HepG2 (cell line): Measurements from ENCODE around the gene SNRPD2. TPM values are rescaled to one million over a fixed set of nuclear protein-coding genes. Genes with fewer than 3 reads are reported as not detected.

Source experiments
- DPF2 ChIP-seq: sonication (generic); formaldehyde crosslinking; IDR thresholded peaks from 2 replicates; pipeline ENCODE4 v1.4.0; 2020; ENCODE audit warnings: mild to moderate bottlenecking, low read depth, missing genetic modification reagents, borderline replicate concordance
- HIVEP1 ChIP-seq: sonication (generic); formaldehyde crosslinking; IDR thresholded peaks from 2 replicates; pipeline ENCODE4 v1.4.0; 2020; ENCODE audit warnings: mild to moderate bottlenecking, missing genetic modification reagents
- HMGA1 ChIP-seq: sonication (generic); formaldehyde crosslinking; conservative IDR thresholded peaks from 2 replicates; pipeline ENCODE4 v1.4.0; 2020; ENCODE audit warnings: missing genetic modification reagents
- KLF15 ChIP-seq: sonication (generic); formaldehyde crosslinking; IDR thresholded peaks from 2 replicates; pipeline ENCODE4 v1.8.1; 2023; ENCODE audit warnings: borderline replicate concordance, mild to moderate bottlenecking, inconsistent platforms, missing genetic modification reagents, mixed read lengths
- LRRFIP1 ChIP-seq: sonication (generic); formaldehyde crosslinking; conservative IDR thresholded peaks from 2 replicates; pipeline ENCODE4 v1.4.0; 2020; ENCODE audit warnings: missing genetic modification reagents
- NFYB ChIP-seq: sonication (generic); formaldehyde crosslinking; IDR thresholded peaks from 2 replicates; pipeline ENCODE4 v1.4.0; 2020; ENCODE audit warnings: missing genetic modification reagents
- POLR2G ChIP-seq: fragments of 200-400 bp; formaldehyde crosslinking; IDR thresholded peaks from 2 replicates; pipeline ENCODE4 v1.6.1; 2018; ENCODE audit warnings: mild to moderate bottlenecking, low read depth, low read length, moderate library complexity
- RFXANK ChIP-seq: IDR thresholded peaks from 2 replicates; pipeline ENCODE4 v1.6.1; 2016
- RXRB ChIP-seq: IDR thresholded peaks from 2 replicates; pipeline ENCODE4 v1.6.1; 2016; ENCODE audit warnings: borderline replicate concordance, missing genetic modification reagents, missing compliant biosample characterization
- TCF7L2 ChIP-seq: IDR thresholded peaks from 2 replicates; pipeline ENCODE4 v1.6.1; 2011; ENCODE audit warnings: mild to moderate bottlenecking, low read depth, low read length, moderate library complexity
- TGIF2 ChIP-seq: IDR thresholded peaks from 2 replicates; pipeline ENCODE4 v1.6.1; 2016; ENCODE audit warnings: control low read depth, missing compliant biosample characterization
- ZBTB1 ChIP-seq: sonication (generic); formaldehyde crosslinking; IDR thresholded peaks from 2 replicates; pipeline ENCODE4 v1.4.0; 2020; ENCODE audit warnings: missing genetic modification reagents, borderline replicate concordance
- ZNF17 ChIP-seq: sonication (generic); formaldehyde crosslinking; IDR thresholded peaks from 2 replicates; pipeline ENCODE4 v1.5.0; 2020; ENCODE audit warnings: mild to moderate bottlenecking, missing genetic modification reagents
- ZNF296 ChIP-seq: sonication (generic); formaldehyde crosslinking; conservative IDR thresholded peaks from 2 replicates; pipeline ENCODE4 v1.5.0; 2020; ENCODE audit warnings: mild to moderate bottlenecking, missing genetic modification reagents
- ZNF335 ChIP-seq: sonication (generic); formaldehyde crosslinking; IDR thresholded peaks from 2 replicates; pipeline ENCODE4 v1.4.0; 2020; ENCODE audit warnings: missing genetic modification reagents
- ZNF530 ChIP-seq: sonication (generic); formaldehyde crosslinking; IDR thresholded peaks from 2 replicates; pipeline ENCODE4 v1.5.0; 2020; ENCODE audit warnings: low read depth, mild to moderate bottlenecking, missing genetic modification reagents
- ZNF570 ChIP-seq: sonication (generic); formaldehyde crosslinking; IDR thresholded peaks from 2 replicates; pipeline ENCODE4 v1.4.0; 2020; ENCODE audit warnings: mild to moderate bottlenecking, missing genetic modification reagents, borderline replicate concordance
- ZNF710 ChIP-seq: sonication (generic); formaldehyde crosslinking; IDR thresholded peaks from 2 replicates; pipeline ENCODE4 v1.5.0; 2020; ENCODE audit warnings: mild to moderate bottlenecking, missing genetic modification reagents, borderline replicate concordance
- ZNF784 ChIP-seq: sonication (generic); formaldehyde crosslinking; IDR thresholded peaks from 2 replicates; pipeline ENCODE4 v1.5.1; 2020; ENCODE audit warnings: missing genetic modification reagents, mild to moderate bottlenecking, borderline replicate concordance
- ZNF839 ChIP-seq: sonication (generic); formaldehyde crosslinking; IDR thresholded peaks from 2 replicates; pipeline ENCODE4 v1.4.0; 2020; ENCODE audit warnings: missing genetic modification reagents, mild to moderate bottlenecking, borderline replicate concordance
- ZSCAN25 ChIP-seq: sonication (generic); formaldehyde crosslinking; IDR thresholded peaks from 2 replicates; pipeline ENCODE4 v1.8.0; 2022; ENCODE audit warnings: mild to moderate bottlenecking, missing genetic modification reagents
- polyA plus RNA-seq, 8 experiments: library from polyadenylated mRNA; depleted of rRNA in 3 of 8; stranded (reverse) in 7 of 8; unstranded in 1 of 8; fragments of >200 nt; fragmentation: Illumina TruSeq in 4 of 8; extraction: Trizol in 4 of 8; gene quantifications; 2 replicates each; pipeline versions ENCODE4 v1.2.1 to v1.2.3, GENCODE V29; 2011 to 2016; ENCODE audit warnings: low read depth in 4 of 8, missing spikeins in 1 of 8, mixed read lengths in 1 of 8; ENCODE audit not compliant: insufficient read depth in 1 of 8
- total RNA-seq, 5 experiments: library from RNA; depleted of rRNA; stranded (reverse); fragments of >200 nt; fragmentation: Illumina TruSeq; extraction: Trizol; gene quantifications; 2 replicates each; pipeline ENCODE4 v1.2.3, GENCODE V29; 2016; ENCODE audit warnings: low read depth in 1 of 5
- TF ChIP-seq, protein P1 (sequence below): sonication (generic); formaldehyde crosslinking; IDR thresholded peaks from 2 replicates; pipeline ENCODE4 v1.4.0; 2020; ENCODE audit warnings: missing genetic modification reagents
- TF ChIP-seq, protein P2 (sequence below): sonication (generic); formaldehyde crosslinking; IDR thresholded peaks from 2 replicates; pipeline ENCODE4 v1.9.0; 2021; ENCODE audit warnings: missing genetic modification reagents, mild to moderate bottlenecking, borderline replicate concordance

The SNRPD2 gene
- total and polyA plus RNA-seq, 2 of the 13 experiments (the other 11 are each of a cell fraction or from before 2014, with no cell fraction given) = 299 to 485 TPM

DNA sequence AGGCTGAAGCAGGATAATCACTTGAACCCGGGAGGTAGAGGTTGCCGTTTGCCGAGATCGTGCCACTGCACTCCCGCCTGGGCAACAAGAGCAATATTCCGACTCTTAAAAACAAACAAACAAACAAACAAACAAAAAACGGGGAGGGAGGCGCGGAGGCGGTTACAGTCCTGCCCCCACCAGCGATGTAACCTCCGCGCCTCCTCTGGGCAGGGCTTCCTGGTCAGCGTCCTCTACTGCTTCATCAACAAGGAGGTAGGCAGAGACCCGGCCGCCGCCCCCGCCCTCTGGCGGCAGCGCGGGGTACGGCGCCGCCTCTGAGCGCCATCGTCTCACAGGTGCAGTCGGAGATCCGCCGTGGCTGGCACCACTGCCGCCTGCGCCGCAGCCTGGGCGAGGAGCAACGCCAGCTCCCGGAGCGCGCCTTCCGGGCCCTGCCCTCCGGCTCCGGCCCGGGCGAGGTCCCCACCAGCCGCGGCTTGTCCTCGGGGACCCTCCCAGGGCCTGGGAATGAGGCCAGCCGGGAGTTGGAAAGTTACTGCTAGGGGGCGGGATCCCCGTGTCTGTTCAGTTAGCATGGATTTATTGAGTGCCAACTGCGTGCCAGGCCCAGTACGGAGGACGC, 10.2 kb downstream of the SNRPD2 start (continued):
- TF ChIP-seq, protein P1, sequence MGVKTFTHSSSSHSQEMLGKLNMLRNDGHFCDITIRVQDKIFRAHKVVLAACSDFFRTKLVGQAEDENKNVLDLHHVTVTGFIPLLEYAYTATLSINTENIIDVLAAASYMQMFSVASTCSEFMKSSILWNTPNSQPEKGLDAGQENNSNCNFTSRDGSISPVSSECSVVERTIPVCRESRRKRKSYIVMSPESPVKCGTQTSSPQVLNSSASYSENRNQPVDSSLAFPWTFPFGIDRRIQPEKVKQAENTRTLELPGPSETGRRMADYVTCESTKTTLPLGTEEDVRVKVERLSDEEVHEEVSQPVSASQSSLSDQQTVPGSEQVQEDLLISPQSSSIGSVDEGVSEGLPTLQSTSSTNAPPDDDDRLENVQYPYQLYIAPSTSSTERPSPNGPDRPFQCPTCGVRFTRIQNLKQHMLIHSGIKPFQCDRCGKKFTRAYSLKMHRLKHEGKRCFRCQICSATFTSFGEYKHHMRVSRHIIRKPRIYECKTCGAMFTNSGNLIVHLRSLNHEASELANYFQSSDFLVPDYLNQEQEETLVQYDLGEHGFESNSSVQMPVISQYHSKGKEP (CRISPR knock-in tag) = no peak
- TF ChIP-seq HIVEP1 (CRISPR knock-in tag) (no peak), ZNF784 (CRISPR knock-in tag) (no peak; the same call in 1 of the 2 replicates), ZNF17 (CRISPR knock-in tag) (no peak), NFYB (CRISPR knock-in tag) (no peak), ZNF570 (CRISPR knock-in tag) (no peak), LRRFIP1 (CRISPR knock-in tag) (no peak), ZNF710 (CRISPR knock-in tag) (peak; percentile 66; the same call in 1 of the 2 replicates), ZNF839 (CRISPR knock-in tag) (peak; percentile 49; the same call in 1 of the 2 replicates), DPF2 (CRISPR knock-in tag) (no peak), ZBTB1 (CRISPR knock-in tag) (no peak), KLF15 (CRISPR knock-in tag) (no peak), ZNF296 (CRISPR knock-in tag) (no peak), ZNF530 (CRISPR knock-in tag) (no peak), HMGA1 (no peak), ZNF335 (CRISPR knock-in tag) (no peak), TCF7L2 (no peak), RXRB (0 out of 2 replicates have a peak, but pooled peaks have one; percentile 41), ZSCAN25 (CRISPR knock-in tag) (no peak), TGIF2 (CRISPR knock-in tag) (no peak), POLR2G (peak; percentile 57; the same call in 1 of the 2 replicates), RFXANK (no peak)
- TF ChIP-seq, protein P2, sequence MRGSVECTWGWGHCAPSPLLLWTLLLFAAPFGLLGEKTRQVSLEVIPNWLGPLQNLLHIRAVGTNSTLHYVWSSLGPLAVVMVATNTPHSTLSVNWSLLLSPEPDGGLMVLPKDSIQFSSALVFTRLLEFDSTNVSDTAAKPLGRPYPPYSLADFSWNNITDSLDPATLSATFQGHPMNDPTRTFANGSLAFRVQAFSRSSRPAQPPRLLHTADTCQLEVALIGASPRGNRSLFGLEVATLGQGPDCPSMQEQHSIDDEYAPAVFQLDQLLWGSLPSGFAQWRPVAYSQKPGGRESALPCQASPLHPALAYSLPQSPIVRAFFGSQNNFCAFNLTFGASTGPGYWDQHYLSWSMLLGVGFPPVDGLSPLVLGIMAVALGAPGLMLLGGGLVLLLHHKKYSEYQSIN (CRISPR knock-in tag) = no peak
